COLO668 (cell line): ENCODE measurements around the gene MKLN1.
"Not testable (repeated sequence)": the region's sequence is repeated elsewhere in the genome, so short reads cannot be mapped to it uniquely, and the experiment has no call there.

ENCODE experiments used
- DNase-seq: peaks from one replicate; lab custom pipeline; 2025; ENCODE audit not compliant: unreplicated experiment; lab: John Stamatoyannopoulos, UW

The MKLN1 gene

DNA sequence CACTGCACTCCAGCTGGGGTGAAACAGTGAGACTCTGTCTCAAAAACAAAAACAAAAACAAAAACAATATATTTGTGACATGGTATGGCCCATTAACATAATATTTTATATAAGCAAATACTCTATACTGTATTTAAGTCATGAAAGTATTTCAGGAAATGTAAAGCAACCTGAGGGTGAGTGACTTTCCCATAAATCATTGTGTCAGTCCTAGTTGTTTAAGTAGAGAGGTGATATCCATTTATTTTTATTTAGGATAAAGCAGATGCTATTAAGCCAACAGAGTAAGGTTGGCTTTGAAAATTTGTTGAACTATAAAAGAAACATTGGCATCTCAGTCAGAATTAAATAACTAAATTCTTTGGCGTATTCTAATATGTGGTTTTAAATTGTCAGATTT, 60.5 kb downstream of the MKLN1 start:
- DNase-seq, result no peak

DNA sequence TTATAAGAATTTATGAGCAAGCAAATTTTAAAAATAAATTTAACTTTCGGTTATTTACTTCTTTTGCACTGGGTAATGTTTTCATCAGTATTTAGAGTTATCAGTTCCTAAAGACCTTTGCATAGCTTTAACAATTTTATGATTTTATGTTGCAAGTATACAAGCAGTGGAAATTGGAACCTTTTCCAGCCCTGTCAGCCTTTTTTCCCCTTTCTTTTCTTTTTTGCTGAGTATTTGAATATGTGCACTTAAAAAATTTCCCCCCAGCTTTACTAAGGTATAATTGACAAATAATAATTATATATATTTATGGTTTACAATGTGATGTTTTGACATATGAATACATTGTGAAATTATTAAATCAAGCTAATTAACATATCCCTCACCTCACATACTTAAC, 62.6 kb downstream of the MKLN1 start:
- DNase-seq, result no peak

DNA sequence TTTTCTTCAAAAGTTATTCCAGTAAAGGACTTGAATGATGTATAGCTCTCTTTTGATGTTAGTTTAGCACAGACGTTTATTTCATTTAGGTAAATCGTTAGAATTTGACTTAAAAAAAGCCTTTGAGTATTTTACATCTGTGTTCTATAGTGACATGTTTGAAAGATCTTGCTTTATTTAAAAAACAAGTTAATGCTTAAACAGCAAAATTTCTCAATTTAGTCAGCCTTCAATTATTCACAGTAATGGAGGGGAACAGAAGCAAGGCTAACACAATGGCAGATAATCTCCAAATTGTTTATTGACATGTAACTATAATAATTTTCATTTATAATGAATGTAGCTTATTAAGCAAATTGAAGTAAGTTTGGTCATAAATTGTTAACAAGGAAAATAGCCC, 63.5 kb downstream of the MKLN1 start:
- no peak for DNase-seq

DNA sequence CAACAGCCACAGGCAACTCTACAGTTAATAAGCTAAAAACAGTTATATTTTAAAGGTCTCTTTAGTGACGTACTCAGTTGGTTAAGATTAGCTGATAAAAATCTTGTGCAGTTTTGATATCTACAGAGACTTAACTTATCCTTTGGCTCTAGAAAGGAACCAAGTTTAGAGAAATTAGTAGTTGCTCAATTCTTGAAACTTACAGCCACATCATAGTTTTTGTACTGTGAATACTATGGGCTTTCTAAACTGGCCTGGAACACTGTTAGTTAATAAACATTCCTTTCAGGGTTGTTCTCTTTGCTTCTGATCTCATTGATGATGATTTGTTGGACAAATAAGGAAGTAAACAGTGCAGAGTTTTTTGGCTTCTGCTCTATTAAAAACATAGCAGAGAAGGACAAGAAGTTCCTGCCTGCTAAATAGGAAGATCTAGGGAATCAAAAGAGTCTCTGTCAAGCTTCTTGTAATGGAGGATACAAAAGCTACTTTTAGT, 73.1 kb downstream of the MKLN1 start:
- DNase-seq, result no peak

DNA sequence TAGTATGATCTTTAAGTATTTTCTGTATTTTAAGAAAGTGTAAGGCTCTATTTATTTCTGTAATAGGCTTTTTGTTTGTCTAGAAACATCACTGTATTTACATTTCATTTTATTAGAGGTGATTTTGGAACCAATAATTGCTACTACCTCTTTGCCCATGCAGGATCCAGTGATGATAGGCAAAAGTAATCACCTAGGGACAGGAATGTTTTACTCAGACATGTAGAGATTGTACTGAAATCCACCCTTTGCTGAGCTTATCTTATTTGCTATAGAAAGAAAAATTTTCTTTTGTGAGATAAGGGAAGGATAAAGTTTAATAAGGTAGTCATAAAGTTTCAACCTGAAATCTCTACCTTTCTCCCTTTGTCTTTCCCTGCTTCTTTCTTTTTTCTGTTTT, 73.5 kb downstream of the MKLN1 start:
- DNase-seq, result no peak

DNA sequence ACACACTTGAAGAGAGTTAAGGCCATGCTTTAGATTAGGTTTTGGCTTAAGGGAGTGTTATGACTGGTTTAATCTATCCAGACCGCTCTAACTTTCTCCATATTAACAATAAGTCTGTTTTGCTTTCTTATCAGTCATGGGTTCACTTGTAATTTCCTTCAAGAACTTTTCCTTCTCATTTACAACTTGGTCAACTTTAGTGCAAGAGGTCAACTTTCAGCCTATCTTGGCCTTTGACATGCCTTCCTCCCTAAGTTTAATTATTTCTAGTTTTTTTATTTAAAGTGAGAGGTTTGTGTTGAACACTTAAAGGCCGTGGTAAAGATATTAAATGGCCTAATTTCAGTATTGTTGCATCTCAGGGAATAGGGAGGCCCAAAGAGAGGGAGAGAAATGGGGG, 75.6 kb downstream of the MKLN1 start:
- DNase-seq, result no peak

DNA sequence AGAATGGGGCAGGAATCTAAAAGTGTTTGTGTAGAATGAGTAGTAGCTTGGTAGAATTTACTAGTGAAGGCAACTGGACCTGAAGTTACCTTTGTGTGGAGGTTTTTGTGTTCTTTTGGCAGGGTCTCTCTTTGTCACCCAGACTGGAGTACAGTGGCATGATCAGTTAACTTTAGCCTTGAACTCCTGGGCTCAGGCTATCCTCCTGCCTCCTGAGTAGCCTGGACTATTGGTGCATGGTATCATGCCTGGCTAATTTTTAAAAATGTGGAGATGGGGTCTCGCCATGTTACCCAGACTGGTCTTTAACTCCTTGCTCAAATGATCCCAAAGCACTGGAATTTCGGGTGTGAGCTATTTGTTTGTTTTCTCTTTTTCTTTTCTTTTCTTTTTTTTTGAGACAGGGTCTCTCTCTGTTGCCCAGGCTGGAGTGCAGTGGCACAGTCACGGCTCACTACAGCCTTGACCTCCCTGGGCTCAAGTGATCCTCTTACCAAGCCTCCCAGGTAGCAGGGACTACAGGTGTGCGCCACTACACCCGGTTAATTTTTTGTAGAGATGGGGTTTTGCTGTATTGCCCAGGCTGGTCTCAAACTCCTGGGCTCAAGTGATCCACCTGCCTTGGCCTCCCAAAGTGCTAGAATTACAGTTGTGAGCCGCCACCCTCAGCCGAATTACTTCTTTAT, 76.7 kb downstream of the MKLN1 start:
- no peak for DNase-seq

DNA sequence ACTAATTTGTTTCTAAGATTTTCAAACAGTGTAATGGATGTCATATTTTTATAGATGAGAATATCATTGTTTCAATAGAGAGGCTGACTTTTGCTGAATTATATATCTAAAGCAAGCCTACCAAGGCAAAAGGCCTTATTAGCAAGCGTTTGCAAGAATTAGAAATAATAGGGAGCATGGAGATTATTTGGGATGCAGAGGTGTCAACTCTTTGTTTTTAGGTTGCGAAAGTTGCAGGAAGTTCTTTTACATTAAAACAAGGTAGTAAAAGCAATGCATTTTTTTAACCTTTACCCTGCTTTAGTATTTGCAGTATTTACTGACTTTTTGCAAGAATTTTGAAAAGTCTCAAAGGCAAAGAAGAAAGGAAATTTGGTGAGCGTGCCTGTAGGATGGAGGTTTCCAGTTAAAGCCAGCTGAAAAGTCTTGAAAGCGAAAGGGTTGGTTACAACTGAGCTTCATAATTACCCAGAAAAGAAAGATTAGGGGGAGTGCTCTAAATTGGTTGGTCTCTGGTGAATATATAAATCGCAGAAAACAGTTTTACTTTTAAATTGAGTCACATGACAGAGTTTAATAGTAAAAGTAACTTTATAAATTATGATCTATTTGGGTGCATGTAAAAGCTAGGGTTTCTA, 81.6 kb downstream of the MKLN1 start:
- no peak for DNase-seq

DNA sequence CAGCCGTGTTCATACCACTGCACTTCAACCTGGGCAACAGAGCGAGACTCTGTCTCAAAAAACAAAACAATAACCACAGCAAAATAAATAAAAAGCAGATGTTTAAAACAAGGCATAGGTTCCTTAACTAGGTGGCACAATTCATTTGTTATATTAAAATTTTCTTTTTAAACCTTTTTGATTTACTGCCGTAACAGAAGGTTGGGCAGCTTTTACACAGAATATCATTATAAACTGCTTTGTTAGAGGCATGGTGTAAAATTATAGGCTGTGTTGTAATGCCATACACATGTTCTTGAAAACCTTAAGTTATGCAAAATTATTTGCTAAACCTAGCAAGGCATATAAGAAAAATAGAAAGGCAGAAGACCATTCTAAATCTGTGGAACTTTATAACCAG, 84.4 kb downstream of the MKLN1 start:
- no peak for DNase-seq

DNA sequence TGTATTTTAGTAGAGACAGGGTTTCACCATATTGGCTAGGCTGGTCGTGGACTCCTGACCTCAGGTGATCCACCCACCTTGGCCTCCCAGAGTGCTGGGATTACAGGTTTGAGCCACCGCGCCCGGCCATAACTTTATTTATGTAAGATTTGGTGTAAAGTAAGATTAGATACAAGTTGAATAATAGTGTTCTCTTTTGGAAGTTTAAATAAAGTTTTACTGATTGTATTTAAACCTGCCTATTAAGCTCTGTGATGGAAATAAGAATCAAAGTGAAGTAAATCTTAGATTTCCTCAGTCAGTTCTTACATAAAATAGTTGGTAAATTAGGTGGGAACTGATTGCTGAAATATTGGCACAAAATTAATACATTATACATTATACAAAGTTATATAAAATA, 86.0 kb downstream of the MKLN1 start:
- DNase-seq, result no peak

DNA sequence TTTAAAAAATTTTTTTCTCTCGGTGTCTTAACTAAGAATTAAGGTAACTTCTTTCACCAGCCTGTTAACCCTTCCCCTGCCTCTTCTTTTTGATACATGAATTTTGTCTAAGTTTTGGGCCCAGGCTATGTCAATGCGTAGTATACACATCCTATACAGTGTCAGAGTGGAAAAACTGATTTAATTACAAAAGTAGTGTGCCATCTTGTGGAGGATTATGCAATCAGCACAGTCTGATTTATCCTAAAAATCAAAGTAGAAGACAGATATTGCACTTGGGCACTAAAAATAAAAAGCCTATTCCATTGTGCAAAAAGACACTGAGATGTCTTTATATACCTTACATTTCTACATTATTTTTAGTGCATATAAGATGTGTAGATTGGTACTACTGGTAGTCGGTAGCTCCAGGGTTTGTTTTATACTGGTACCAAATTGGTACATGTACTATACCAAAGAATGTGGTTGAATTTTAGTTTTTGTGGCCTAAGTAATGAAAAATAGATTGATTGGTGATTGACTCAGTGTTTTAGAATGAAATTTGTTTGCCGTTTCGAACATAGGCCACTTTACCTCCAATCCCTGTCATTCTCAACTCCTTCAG, 96.6 kb downstream of the MKLN1 start:
- DNase-seq, result no peak

DNA sequence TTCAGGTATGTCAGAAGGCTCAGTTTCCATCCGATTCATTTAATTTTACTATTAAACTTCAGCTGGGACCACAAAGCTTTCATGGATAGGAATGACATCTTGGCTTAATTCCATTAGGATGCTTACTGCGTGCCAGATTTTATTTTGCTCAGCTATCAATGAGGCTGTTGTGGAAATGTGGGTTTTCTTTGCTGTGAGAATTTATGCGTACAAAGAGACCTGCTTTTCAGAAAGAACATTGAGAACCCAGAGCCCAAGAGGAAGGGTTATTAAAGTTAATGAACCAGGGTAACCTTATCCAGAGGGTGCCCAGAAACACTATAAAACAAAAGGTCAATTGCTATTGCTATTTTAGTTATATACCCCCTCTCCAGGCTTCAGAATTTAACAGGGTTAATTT, 98.3 kb downstream of the MKLN1 start:
- DNase-seq, result no peak

DNA sequence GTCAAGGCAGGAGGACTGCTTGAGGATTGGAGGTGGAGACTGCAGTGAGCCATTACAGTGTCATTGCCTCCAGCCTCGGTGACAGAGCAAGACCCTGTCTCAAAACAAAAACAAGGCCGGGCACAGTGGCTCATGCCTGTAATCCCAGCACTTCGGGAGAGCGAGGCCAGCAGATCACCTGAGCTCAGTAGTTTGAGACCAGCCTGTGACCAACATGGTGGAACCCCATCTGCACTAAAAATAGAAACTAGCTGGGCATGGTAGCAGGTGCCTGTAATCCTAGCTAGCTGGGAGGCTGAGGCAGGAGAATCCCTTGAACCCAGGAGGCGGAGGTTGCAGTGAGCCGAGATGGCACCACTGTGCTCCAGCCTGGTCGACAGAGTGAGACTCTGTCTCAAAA, 103.2 kb downstream of the MKLN1 start:
- DNase-seq, result not testable (repeated sequence)

DNA sequence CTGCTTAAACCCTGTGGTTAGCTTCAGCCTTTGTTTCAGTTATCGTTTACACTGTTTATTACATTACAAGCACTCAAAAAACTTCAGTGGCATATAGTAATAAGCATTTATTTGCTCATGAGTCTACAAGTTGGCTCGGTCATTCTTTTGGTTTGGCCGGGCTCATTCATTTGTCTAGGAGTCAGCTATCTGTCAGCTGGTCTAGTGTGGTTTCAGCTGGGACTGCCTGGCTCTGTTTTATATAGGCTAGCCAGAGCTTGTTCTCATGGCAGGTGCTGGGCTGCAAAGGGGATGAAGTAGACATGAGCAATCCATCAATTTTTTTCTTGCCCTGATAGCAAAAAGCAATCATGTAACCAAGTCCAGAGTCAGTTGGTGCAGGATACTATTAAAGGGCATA, 103.6 kb downstream of the MKLN1 start:
- DNase-seq, result peak; percentile 79

DNA sequence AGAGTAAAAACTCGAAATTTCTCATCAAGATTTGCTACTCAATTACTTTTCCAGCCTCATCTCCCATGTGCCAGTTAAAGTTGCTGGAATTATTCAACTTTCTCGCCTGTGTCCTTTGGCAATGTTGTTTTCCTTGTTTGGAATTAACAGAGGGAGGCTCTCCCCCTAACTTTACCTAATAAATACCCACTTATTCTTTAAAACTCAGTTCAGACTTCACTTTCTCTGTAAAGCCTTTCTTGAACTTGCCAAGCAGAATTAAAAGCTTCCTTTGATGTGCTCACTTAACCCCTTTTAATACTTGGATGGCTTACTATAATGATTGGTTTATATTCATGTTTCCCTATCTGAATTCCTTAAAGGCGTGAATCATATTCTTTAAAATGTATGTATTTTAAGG, 104.1 kb downstream of the MKLN1 start:
- no peak for DNase-seq

DNA sequence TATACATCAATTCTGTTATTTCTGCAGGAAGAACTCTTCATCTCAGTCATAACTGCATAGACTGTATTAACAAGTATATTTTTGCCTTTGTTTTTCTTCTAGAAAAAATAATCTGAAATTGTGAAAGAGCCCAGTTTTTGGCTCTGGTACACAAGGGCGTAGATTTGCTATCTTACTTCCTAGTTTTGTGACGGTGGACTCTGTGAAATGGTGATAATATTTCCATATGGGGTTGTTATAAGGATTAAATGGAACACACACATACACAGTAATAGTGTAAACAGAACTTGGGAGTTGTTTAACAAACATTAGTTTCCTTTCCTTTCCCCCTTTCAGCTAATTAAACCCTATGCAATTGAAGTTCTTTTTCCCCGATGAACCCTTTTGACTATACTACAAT, 108.7 kb downstream of the MKLN1 start:
- DNase-seq, result no peak

DNA sequence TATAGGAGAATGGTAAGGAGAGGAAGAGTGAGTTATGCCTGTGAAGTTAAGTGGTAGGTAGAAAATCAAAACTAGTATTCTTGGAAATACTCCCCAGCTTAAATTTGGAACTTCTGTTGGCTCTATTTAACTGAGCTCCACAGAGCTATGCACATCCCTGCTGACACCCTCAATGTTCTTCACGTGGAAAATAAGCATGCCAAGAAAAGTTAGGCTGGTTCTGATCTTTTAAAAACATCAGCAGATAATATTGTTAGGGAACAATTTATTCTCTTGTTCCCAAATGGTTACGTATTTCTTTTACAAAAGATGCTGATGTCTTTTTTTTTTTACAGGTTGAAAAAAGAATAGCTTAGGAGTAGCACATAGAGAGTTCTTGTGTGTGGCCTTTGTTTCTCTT, 111.3 kb downstream of the MKLN1 start:
- no peak for DNase-seq

DNA sequence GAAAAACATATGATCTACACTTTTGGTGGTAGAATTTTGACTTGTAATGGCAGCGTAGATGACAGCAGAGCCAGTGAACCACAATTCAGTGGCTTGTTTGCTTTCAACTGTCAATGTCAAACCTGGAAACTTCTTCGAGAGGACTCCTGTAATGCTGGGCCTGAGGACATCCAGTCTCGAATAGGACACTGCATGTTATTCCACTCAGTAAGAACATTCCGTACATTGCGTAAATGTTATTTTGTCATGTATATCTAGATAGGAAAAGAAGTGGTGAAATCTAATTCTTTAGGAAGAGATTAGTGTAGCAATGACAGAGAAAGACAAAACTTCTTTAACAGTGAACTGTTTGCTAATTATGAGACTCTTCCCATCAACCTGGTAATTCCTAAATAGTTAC, 115.8 kb downstream of the MKLN1 start:
- no peak for DNase-seq

DNA sequence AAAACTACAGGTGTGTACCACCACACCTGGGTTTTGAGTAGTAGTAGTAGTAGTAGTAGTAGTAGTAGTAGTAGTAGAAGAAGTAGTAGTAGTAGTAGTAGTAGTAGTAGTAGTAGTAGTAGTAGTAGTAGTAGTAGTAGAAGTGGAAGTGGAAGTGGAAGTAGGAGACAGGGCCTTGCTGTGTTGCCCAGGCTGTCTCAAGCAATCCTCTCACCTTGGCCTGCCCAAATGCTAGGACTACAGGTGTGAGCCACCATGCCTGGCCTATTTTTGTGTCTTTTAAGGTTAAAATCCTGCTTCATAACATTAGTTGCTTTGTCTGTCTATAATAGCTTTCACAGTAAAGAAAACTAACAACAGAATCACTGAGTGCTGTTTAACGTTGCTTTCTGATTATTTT, 117.0 kb downstream of the MKLN1 start:
- no peak for DNase-seq

DNA sequence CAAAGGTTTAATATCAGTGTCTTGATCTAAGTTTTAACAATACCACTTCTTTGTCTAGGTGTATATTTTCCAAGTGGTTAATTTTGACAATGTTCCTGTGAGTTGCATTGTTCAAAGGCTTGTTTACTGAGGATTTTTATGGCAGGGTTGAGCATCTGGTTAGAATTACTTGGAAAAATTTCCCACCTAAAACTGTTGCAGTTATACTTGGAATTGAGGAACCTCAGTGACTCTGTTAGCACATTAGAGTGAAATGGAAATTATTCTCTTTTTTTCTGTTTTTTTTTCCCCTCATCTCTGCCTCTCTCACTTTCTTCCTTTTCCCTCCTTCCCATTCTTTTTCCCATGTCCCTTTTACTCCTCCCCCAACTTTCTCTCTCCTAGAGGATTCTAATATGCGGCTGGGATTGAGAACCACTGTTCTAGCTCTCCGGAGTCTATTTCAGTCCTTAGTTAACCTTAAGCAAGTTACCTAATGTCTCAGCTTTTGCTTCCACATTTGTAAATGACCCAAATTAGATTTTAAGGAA, 121.8 kb downstream of the MKLN1 start:
- no peak for DNase-seq

DNA sequence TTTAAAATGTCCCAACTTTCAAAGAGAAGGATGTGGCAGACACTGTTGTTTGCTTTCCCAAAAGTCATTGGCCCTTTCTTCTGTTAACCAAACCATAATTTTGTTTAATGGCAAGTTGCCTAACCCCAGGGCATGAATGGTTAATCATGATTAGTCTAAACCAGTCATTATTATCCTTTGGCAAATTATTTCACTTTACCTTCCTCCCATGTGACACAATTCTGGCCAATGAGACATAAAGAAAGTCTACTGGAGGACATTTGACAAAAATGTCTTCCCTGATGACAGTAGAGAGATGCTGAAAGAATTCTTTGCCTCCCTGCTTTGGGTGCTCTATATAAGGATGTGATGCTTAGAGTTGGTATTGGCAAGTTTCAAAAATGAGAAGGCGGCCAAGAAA, 126.8 kb downstream of the MKLN1 start:
- DNase-seq, result no peak

DNA sequence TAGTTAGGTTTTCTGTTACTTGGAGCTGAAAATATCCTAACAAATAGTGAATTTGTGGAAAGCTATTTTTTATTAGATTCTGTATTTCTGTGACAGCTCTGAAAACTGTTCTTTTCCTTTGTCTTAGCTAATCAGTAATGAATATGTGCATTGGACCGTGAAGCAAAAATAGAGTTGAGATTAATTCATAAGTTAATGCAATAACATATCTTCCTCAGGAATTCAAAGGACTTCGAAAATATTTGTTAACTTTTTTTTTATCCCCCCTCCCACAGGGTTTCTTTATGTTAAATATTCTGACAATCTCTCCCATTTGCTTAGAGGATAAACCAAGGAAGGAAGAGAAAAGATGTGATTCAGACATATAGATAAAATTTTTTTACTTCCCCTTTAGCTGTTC, 127.3 kb downstream of the MKLN1 start:
- no peak for DNase-seq
